Smooth muscle cell (in vitro differentiated cells): ENCODE data around the gene ARHGEF2. TPM values are rescaled to one million over a fixed set of nuclear protein-coding genes. Genes with fewer than 3 reads are reported as not detected.
"Not testable (repeated sequence)": the region's sequence is repeated elsewhere in the genome, so short reads cannot be mapped to it uniquely, and the experiment has no call there.

Experiments used
- DNase-seq: peaks from one replicate; lab custom pipeline; 2025; ENCODE audit not compliant: unreplicated experiment; lab: John Stamatoyannopoulos, UW
- H2AFZ ChIP-seq: fragments of 200-600 bp; sonication (generic); 2 replicates; pipeline ENCODE4 v1.6.0; 2016; ENCODE audit warnings: antibody characterized with exemption, low read depth, mild to moderate bottlenecking
- H3F3A ChIP-seq: fragments of 200-600 bp; sonication (generic); 2 replicates; pipeline ENCODE4 v1.6.0; 2017; ENCODE audit warnings: antibody characterized with exemption, low read depth
- H3K27ac ChIP-seq: fragments of 200-600 bp; sonication (generic); 2 replicates; pipeline ENCODE4 v1.5.1; 2016; ENCODE audit warnings: low read depth, mild to moderate bottlenecking
- H3K27me3 ChIP-seq: fragments of 200-600 bp; sonication (generic); 2 replicates; pipeline ENCODE4 v1.6.1; 2016; ENCODE audit warnings: low read depth, mild to moderate bottlenecking
- H3K36me3 ChIP-seq: fragments of 200-600 bp; sonication (generic); 2 replicates; pipeline ENCODE4 v1.5.1; 2016; ENCODE audit warnings: low read depth
- H3K4me1 ChIP-seq: fragments of 200-600 bp; sonication (generic); 2 replicates; pipeline ENCODE4 v1.5.1; 2016; ENCODE audit warnings: low read depth
- H3K4me2 ChIP-seq: fragments of 200-600 bp; sonication (generic); 2 replicates; pipeline ENCODE4 v1.6.0; 2016; ENCODE audit warnings: mild to moderate bottlenecking
- H3K4me3 ChIP-seq: fragments of 200-600 bp; sonication (generic); 2 replicates; pipeline ENCODE4 v1.5.1; 2016; ENCODE audit warnings: mild to moderate bottlenecking
- H3K79me2 ChIP-seq: fragments of 200-600 bp; sonication (generic); 2 replicates; pipeline ENCODE4 v1.6.0; 2016; ENCODE audit warnings: low read depth, mild to moderate bottlenecking
- H3K9ac ChIP-seq: fragments of 200-600 bp; sonication (generic); 2 replicates; pipeline ENCODE4 v1.6.0; 2016; ENCODE audit warnings: low read depth
- H3K9me3 ChIP-seq: fragments of 200-600 bp; sonication (generic); replicated peaks from 2 replicates; pipeline ENCODE4 v1.5.1; 2016; ENCODE audit warnings: low read depth
- H4K20me1 ChIP-seq: fragments of 200-600 bp; sonication (generic); 2 replicates; pipeline ENCODE4 v1.6.0; 2016; ENCODE audit warnings: low read depth
- WGBS: methylation state at CpG from one replicate; pipeline ENCODE4 v1.1.7; 2016; ENCODE audit warnings: low lambda C conversion rate; 5-methylcytosine and 5-hydroxymethylcytosine counted together
- polyA plus RNA-seq: library from polyadenylated mRNA; unstranded; fragments of >200 nt; fragmentation: Nextera tagmentation; extraction: Ambion mirVana; gene quantifications from 2 replicates; pipeline ENCODE4 v1.2.1, GENCODE V29; 2016
- total RNA-seq: library from RNA; depleted of rRNA; stranded (reverse); fragments of >200 nt; gene quantifications from 2 replicates; pipeline ENCODE4 v1.2.3, GENCODE V29; 2014
- TF ChIP-seq, protein P1 (sequence below): fragments of 200-600 bp; sonication (generic); IDR thresholded peaks from 2 replicates; pipeline ENCODE4 v1.5.1; 2017; ENCODE audit warnings: borderline replicate concordance, mild to moderate bottlenecking, antibody characterized with exemption; ENCODE audit not compliant: insufficient read depth, poor library complexity, severe bottlenecking

ARHGEF2 gene
- total and polyA plus RNA-seq, 2 experiments from 2014 or later = 21.0 to 30.2 TPM

DNA sequence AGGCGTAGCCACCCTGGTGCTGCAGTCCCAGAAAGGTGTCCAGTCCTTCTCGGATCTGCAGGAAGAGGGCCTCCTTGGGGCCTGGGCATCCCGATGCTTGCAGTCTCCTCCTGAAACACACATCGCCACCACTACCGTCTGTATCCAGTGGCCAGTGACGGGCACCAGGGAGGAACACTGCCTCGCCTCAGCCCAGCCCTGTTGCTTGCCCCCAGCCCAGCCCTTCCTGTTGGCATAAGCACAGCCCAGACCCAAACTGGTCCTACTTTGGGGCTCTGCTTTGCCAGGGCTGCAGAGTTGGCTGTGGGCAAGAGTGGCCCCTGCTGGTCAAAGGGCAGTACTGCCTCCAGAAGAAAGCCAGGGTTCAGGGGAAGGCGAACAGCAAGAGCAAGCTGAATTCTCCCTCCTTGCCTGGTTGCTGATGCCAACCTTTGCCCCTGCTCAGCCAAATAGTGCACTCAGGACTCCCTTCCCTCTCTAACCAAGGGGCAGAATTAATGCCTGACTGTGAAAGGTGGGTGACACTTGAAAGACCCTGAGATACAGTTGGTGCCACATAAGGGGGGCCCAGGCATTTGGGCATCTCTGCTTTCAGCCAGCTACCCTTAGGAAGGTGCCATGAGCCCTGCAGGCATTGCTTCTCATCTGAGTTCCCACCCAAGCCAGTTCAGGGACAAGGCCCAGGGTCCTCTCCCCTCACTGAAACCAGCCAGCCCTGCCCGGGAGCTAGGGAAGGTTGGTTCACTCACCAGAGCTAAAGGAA, 11.1 kb upstream of the ARHGEF2 start:
- no peaks in the 10 kb centered on the region for H4K20me1 ChIP-seq
- TF ChIP-seq, protein P1, sequence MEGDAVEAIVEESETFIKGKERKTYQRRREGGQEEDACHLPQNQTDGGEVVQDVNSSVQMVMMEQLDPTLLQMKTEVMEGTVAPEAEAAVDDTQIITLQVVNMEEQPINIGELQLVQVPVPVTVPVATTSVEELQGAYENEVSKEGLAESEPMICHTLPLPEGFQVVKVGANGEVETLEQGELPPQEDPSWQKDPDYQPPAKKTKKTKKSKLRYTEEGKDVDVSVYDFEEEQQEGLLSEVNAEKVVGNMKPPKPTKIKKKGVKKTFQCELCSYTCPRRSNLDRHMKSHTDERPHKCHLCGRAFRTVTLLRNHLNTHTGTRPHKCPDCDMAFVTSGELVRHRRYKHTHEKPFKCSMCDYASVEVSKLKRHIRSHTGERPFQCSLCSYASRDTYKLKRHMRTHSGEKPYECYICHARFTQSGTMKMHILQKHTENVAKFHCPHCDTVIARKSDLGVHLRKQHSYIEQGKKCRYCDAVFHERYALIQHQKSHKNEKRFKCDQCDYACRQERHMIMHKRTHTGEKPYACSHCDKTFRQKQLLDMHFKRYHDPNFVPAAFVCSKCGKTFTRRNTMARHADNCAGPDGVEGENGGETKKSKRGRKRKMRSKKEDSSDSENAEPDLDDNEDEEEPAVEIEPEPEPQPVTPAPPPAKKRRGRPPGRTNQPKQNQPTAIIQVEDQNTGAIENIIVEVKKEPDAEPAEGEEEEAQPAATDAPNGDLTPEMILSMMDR = peak; percentile 96
- H3K9me3 ChIP-seq = no peaks in the 10 kb centered on the region
- WGBS = 49% methylated on average over 9 of the region's 9 CpGs
- H3K27me3 ChIP-seq = no peaks in the 10 kb centered on the region
- H3K4me1 ChIP-seq = peaks cover 3% of the 10 kb centered on the region
- DNase-seq = peak; percentile 35
- H3K4me3 ChIP-seq = no peak overlapping the region
- H2AFZ ChIP-seq = peak overlapping the region; percentile 50
- no peak overlapping the region for H3K27ac ChIP-seq
- H3K36me3 ChIP-seq = no peaks in the 10 kb centered on the region
- no peak overlapping the region for H3K9ac ChIP-seq
- no peaks in the 10 kb centered on the region for H3F3A ChIP-seq
- no peaks in the 10 kb centered on the region for H3K79me2 ChIP-seq
- H3K4me2 ChIP-seq = no peak overlapping the region

DNA sequence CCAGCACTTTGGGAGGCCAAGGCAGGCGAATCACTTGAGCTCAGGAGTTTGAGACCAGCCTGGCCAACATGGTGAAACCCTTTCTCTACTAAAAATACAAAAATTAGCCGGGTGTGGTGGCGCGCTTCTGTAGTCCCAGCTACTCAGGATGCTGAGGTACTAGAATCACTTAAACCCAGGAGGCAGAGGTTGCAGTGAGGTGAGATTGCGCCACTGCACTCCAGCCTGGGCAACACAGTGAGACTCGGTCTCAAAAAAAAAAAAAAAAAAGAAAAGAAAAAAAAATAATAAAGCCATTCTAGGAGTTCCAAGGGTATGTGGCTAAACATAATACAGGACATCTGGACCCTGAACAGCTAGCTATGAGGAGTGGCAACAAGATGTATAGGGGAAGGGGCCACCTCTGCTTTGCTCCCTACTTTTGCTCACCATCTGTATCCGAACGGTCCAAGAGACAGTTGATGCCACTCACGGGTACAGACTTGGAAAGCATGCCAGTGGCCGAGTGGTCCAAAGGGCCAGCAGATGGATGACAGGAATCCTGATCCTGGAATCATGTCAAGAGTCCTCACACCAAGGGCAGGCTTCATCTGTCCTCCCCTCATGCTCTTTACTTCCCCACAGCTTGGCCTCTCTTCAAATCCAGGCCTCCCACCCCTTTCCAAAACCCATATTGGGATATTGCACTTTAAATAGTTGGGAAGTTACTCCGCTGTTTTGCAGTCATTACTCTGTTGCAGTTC, 6.7 kb upstream of the ARHGEF2 start:
- H3K27ac ChIP-seq, H3K9me3 ChIP-seq, H3K27me3 ChIP-seq, H3K36me3 ChIP-seq, H2AFZ ChIP-seq, H3K4me2 ChIP-seq, H3K4me3 ChIP-seq, DNase-seq, H4K20me1 ChIP-seq, H3K9ac ChIP-seq: not testable (repeated sequence)
- WGBS = 95% methylated on average over 11 of the region's 11 CpGs
- peaks cover 22% of the 10 kb centered on the region for H3F3A ChIP-seq
- peaks cover 22% of the 10 kb centered on the region for H3K79me2 ChIP-seq
- H3K4me1 ChIP-seq = peaks cover 27% of the 10 kb centered on the region

DNA sequence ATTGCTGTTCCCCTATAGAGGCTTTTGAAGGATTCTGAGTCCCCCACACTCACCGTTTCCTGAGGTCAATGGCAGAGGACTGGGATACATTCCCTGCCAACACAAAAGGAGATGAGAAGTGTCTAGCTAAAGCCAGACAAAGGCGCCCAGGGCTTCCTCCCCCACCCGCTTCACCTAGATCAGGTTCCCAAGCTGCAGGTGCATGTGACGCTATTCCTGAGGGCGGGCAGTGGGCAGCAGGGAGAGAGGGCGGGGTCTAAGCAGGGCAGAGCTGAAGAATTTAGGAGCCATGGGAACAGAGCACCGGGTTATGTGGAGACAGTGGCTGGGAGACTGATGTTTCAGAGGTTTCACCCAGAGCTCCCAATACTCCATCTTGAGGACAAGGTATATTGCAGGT, 6.0 kb upstream of the ARHGEF2 start:
- DNase-seq = no peak
- peak overlapping the region; percentile 96 for H3K27ac ChIP-seq
- 66% methylated on average over 7 of the region's 7 CpGs for WGBS
- no peak overlapping the region for H3K4me3 ChIP-seq
- H3K4me1 ChIP-seq = peaks cover 35% of the 10 kb centered on the region
- H3K27me3 ChIP-seq = no peaks in the 10 kb centered on the region
- TF ChIP-seq, protein P1 = no peak
- peak overlapping the region; percentile 24 for H3K9ac ChIP-seq
- no peaks in the 10 kb centered on the region for H3K9me3 ChIP-seq
- H4K20me1 ChIP-seq = no peaks in the 10 kb centered on the region
- no peak overlapping the region for H2AFZ ChIP-seq
- peaks cover 26% of the 10 kb centered on the region for H3F3A ChIP-seq
- peaks cover 23% of the 10 kb centered on the region for H3K79me2 ChIP-seq
- H3K36me3 ChIP-seq = no peaks in the 10 kb centered on the region
- peak overlapping the region; percentile 90 for H3K4me2 ChIP-seq

DNA sequence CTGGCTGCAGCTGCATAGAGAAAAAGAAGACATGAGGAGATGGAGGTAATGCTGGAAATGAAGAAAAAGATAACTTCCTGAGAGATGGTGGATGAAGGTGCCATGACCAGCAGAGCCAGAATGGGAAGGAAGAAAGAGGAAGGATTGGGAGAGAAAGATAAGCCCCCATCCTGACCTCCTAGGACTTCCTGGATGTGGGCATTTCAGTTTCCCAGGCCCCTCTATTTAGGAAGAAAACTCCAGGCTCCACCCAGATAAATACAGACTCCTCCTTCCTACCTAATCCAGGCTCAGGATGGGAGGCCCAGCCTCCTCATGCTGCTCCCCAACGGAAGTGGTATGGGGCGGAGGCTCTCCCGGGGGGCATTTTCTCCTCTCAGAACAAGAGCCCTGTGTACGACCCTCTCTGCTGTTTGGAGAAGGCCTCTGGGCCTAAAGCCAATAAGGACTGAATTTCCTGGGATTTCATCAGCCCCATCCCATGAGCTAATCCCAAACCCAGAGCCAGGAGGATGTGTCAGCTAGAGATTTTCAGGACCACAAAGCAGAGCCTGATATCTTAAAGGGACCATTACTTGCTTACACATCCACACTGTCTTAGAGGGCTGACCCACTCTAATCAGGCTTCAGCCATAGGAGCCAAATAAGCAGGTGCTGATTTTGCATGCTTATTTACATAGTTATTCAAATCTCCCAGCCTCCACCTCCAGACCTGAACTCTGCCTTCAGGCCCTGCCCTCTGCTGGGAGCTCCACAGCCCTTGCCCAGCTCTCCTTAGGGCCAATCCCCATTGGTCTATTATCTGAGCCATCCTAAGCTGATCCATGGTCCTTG, 5.1 kb upstream of the ARHGEF2 start:
- TF ChIP-seq, protein P1 = no peak
- Histone ChIP-seq H3K79me2 (peaks cover 33% of the 10 kb centered on the region), H3K4me3 (peak overlapping the region; percentile 35), H3K36me3 (no peaks in the 10 kb centered on the region), H3K4me1 (peaks cover 40% of the 10 kb centered on the region), H3K27me3 (no peaks in the 10 kb centered on the region), H2AFZ (peak overlapping the region; percentile 22), H4K20me1 (no peaks in the 10 kb centered on the region), H3K9ac (peak overlapping the region; percentile 77), H3K27ac (peak overlapping the region; percentile 96), H3K9me3 (no peaks in the 10 kb centered on the region), H3K4me2 (peak overlapping the region; percentile 90), H3F3A (peaks cover 32% of the 10 kb centered on the region)
- DNase-seq = peak; percentile 43
- WGBS = 9% methylated on average over 4 of the region's 4 CpGs
